DOHH2 (cell line): ENCODE measurements around the gene ZDHHC17.

Experiments
- CTCF ChIP-seq: fragments of 200-600 bp; sonication (generic); IDR thresholded peaks from one replicate; pipeline ENCODE4 v1.5.1; 2014; ENCODE audit warnings: antibody characterized with exemption, mild to moderate bottlenecking, low read depth, low read length; ENCODE audit not compliant: poor library complexity, severe bottlenecking
- EZH2phosphoT487 ChIP-seq: fragments of 200-600 bp; sonication (generic); IDR thresholded peaks from 2 replicates; pipeline ENCODE4 v1.6.1; 2017; ENCODE audit warnings: borderline replicate concordance, mild to moderate bottlenecking, antibody characterized with exemption, low read length, moderate library complexity, mixed read lengths

- TF ChIP-seq CTCF (no peak), EZH2phosphoT487 (no peak)
Measured at GRCh38 chr12:76874491-76875190, 110.7 kb downstream of the ZDHHC17 start.
